Activated CD4-positive, CD25-positive, alpha-beta regulatory T cell treated with anti-CD3 and anti-CD28 coated beads, Interleukin-2, amount 50 U/mL, for 16 hours (primary cell): Measurements from ENCODE around the gene RGS10.
"Not testable (repeated sequence)": the region's sequence is repeated elsewhere in the genome, so short reads cannot be mapped to it uniquely, and the experiment has no call there.

Source experiments
- DNase-seq: peaks from one replicate; pipeline ENCODE4 v3.0.0-alpha.2; 2020; ENCODE audit warnings: low read depth, low spot score

Gene RGS10, protein sequence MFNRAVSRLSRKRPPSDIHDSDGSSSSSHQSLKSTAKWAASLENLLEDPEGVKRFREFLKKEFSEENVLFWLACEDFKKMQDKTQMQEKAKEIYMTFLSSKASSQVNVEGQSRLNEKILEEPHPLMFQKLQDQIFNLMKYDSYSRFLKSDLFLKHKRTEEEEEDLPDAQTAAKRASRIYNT

DNA sequence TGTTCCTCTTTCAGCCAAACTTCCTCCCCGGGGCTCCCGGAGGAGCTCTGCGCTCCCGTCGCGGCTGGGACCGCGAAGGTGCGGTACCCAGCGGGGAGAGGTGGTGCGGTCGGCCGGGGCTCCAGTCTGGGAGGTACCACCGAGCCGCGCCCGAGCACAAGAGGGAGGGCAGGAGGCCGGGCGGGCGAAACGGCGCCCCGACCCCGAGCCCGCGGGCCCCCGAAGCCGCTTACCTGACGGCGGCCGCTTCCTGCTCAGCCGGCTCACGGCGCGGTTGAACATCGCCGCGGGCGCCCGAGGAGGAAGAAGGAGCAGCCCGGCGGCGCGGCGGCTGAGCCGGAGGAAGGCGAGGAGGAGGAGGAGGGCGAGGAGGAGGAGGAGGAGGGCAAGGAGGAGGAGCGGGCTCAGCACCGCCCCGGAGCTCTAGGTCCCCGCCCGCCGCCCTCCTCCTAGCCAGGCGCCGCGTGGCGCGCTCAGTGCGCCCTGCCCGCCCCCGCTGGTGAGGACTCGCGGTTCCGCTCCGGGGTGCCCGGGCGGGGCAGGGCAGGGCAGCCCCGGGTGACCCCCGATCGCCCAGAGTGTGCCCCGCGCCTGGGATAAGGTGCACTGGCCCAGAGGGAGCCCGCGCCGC, at the start of gene RGS10:
Gene RGS10 (minus strand): TSS at position 363 of the 631 bp plus-strand sequence. CDS start 81 bp downstream, at position 282.
- peak; percentile 49 for DNase-seq

DNA sequence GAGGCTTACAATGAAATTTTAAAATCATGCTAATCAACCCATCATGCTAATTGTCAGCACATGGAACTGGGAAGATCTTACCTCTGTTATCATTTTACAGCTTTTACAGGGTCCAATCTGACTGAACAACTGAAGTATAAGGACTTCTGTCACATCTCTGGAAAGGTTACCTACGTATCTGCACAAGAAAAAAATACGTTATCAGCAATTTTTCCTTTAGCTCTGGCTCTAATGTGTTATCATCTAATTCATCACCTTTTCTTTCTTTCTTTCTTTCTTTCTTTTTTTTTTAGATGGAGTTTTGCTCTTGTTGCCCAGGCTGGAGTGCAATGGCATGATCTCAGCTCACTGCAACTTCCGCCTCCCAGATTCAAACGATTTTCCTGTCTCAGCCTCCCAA, 45.6 kb upstream of the RGS10 start:
- no peak for DNase-seq

DNA sequence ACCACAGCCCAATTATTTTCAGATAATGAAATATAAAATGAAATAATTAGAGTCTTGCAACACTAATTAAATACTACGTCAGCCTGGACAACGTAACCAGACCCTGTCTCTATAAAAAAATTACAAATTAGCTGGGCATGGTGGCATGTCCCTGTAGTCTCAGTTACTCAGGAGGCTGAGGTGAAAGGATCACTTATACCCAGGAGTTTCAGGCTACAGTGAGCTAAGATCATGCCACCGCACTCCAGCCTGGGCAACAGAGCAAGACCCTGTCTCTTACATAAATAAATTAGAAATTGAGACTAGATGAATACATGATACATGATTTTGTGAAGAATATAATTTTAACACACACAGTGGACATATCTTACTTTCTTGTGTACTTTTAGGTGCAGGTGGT, 35.8 kb upstream of the RGS10 start:
- DNase-seq: no peak

DNA sequence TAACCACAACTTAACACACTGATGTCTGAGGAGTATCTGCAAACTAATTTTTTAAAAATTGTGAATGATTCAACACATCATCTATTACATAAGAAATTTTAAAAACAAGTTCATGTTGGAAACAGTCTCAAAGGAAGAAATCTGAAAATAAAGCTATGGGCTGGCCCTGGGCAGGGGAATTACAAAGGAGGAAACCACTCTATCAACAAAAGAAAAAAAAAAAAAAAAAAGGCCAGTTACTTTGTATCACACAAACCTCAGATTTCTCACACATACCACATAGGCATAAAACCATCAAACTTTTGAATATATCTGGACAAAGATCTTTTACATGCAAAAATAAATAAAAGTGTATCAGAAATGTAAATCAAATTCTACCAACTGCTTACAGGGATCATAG, 33.5 kb upstream of the RGS10 start:
- no peak for DNase-seq

DNA sequence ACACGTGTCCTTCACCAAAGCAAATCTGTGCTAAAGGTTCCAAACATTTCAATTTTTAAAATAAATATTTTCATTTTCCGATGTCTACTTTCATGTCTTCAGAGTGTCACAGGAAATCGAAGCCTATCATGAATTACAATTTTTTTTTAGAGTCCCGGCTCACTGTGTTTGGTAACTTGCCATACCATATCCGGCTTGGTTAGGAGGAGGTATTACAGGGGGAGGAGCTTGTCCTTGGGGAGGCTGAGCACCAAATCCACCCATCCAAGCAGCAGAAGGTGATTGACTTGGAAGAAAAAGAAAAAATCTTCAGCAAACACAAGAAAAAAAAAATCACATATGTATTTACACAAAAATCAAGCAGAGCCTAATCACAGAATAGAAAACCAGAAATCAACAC, 33.0 kb upstream of the RGS10 start:
- no peak for DNase-seq

DNA sequence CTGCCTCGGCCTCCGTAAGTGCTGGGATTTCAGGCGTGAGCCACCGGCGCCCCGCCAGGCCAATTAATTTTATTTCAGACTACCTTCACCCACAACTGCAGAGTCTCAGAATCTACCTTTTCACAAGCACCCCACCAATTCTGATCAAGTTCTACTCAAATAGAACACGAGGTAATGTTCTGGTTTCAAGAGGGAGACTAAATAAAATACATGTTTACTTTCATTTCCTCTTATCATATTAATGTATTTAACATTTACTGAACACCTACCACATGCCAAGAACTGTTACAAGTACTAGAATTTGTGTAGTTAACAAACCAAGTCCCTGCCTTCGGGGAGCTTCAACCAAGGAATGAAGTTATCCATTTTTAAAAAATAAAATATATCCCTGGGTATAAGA, 25.5 kb upstream of the RGS10 start:
- no peak for DNase-seq

DNA sequence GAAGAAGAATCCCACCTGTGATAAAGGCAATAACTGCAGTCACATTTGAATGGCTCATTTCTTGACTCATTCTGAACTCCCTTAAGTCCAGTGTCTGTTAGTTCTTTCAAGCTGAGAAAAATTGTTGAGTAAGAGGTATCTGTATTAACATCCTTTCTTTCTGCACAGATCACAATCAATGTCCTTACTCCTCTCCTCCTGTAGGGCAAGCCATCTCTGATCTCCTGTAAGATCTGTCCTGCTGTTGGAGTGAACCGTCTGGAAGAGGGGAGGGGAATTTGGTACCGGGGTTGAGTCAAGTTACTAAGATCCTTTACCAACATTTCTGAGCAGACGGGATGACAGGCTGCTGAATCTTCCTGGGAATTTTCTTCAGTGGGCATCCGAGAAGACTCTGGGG, 19.6 kb upstream of the RGS10 start:
- DNase-seq: no peak

DNA sequence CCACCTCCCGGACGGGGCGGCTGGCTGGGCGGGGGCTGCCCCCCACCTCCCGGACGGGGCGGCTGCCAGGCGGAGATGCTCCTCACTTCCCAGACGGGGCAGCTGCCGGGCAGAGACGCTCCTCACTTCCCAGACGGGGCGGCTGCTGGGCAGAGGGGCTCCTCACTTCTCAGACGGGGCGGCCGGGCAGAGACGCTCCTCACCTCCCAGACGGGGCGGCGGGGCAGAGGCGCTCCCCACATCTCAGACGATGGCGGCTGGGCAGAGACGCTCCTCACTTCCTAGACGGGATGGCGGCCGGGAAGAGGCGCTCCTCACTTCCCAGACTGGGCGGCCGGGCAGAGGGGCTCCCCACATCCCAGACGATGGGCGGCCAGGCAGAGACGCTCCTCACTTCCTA, 17.0 kb upstream of the RGS10 start:
- not testable (repeated sequence) for DNase-seq

DNA sequence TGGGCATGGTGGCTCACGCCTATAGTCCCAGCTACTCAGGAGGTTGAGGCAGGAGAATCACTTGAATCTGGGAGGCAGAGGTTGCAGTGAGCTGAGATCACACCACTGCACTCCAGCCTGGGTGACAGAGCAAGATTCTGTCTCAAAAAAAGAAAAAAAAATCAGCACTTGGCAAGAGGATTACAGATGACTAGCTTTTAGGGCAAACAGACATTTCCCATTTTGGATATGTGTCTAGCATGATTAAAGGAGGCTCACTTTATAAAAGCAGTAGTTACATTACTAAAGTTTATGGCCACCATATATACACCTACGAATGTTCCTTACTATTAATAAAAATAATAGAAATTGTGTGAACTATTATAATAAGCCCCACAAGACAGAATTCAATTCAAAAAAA, 13.6 kb upstream of the RGS10 start:
- not testable (repeated sequence) for DNase-seq

DNA sequence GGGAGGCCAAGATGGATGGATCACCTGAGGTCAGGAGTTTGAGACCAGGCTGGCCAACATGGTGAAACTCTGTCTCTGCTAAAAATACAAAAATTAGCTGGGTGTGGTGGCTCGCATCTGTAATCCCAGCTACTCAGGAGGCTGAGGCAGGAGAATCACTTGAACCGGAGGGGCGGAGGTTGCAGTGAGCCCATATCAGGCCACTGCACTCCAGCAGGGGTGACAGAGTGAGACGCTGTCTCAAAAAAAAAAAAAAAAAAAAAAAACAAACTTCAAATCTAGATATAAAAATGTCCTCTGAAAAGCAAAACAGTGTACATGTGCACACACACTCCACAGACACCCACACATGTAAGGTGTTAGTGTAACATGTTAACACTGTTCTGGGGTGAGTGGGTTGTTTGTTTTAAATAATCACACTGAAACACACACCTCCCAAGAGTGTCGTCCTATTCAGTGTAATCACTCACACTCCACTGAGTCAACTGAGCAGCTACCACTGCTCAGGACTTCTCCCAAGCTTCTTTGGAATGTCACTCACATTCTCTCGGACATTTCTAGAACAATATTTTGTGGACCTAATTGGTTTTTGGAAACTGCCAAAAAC, 12.8 kb upstream of the RGS10 start:
- no peak for DNase-seq

DNA sequence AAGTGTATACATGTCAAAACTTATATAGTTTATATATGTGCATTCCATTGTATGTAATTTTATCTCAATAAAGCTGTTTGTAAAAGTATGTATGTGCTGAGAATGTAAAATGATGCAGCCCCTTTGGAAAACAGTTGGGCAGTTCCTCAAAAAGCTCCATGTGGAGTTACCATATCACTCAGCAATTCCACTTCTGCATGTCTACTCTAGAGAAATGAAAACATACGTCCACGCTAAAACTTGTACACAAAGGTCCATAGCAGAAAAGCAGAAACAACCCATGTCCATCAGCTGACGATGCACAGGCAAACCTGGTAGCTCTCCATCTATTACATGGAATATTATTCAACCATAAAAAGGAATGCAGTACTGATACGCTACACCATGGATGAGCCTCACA, 8.3 kb upstream of the RGS10 start:
- no peak for DNase-seq

DNA sequence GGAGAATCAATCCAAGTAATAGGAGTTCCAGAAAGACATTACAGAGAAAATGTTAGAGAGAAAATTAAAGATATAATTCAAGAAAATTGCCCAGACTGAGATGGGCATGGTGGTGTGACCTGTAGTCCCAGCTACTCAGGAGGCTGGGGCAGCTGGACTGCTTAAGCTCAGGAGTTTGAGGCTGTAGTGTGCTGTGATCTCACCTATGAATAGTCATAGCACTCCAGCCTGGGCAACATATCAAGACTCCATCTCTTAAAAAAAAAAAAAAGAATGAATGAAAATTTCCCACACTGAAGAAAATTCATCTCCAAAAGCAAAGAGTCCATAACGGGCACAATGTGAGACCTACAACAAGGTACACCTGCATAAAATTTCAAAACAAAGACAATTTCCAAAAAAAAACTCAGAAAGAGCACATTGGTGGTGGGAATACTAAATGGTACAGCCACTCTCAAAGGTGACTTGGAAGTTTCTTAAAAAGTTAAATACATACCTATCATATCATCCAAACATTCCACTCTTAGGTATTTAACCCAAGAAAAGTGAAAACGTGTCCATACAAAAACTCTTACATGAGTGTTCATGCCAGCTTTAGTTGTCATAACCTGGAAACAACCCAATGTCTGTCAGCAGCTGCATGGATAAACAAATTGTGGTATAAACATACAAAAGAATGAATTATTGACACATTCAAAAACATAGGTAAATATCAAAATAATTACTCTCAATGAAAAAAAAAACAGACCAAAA, 6.9 kb upstream of the RGS10 start:
- no peak for DNase-seq

DNA sequence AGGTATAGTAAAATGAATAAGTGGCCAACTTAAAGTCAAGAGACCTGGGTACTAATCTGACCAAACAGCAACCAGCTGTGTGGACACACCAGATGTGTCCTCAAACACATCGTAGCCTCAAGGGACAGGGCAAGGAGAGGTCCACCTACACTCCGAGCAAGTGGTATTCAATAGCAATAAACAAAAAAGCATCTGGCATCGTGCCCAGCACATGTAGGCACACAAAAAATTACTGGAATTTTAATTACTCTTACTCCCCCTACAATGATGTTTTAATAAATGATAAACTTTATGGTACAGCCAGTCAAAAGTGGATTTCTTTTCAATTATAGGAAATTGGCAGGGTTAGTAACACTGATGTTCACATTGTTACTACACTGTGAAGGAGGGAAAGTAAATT, 3.5 kb upstream of the RGS10 start:
- no peak for DNase-seq

DNA sequence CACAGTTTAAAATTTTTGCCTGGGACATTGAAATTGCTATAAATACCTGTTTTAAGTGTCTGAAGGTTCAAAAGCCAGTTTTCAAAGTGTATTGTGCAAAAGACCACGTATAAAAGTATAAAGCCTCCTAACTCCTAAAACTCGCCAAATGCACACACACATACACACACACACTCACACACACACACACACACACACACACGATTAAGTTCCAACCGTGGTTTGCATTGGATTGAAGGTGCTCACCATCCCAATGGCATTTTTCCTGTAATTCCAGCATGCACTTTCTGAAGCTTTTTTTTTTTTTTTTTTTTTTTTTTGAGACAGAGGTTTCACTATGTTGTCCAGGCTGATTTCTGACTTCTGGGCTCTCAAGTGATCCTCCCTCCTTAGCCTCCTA, 2.8 kb upstream of the RGS10 start:
- no peak for DNase-seq

DNA sequence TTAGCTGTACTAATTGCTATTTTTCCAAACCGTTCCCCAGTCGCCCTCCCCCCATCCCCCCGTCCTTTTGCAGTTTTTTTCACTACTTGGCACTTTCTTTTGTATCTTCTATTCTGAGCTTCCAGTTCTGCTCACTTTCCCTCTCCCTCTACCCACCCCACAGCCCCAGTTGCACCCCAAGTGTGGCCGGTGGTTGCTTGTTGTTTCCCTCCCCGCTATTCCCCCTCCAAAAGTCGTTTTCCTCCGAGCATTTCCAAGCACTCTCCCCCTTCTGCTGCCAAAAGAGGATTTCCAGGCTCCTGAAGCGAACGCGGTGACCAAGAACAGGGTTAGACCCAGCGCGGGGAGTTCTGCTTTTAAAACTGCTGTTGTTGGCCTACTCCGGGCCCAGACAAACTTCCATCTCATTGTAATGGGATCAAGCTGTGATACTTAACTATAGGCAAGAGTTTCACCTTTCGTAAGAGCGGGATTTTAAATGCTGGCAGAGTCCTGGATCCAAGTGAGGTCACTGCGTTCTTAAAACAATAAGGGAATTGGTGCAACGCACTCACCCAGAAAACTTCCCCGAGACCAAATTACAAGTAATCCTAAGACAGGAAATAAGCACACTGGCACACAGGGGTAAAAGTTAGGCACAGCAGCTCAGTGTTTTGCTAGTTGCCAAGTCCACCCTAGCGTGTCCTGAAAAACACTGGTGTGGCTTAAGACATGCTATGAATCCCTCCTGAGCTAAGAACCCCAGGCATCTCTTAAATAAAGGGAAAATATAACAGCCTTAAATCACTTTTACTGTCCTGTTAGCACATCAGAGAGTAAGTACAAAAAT, 1.5 kb upstream of the RGS10 start:
- DNase-seq: no peak

DNA sequence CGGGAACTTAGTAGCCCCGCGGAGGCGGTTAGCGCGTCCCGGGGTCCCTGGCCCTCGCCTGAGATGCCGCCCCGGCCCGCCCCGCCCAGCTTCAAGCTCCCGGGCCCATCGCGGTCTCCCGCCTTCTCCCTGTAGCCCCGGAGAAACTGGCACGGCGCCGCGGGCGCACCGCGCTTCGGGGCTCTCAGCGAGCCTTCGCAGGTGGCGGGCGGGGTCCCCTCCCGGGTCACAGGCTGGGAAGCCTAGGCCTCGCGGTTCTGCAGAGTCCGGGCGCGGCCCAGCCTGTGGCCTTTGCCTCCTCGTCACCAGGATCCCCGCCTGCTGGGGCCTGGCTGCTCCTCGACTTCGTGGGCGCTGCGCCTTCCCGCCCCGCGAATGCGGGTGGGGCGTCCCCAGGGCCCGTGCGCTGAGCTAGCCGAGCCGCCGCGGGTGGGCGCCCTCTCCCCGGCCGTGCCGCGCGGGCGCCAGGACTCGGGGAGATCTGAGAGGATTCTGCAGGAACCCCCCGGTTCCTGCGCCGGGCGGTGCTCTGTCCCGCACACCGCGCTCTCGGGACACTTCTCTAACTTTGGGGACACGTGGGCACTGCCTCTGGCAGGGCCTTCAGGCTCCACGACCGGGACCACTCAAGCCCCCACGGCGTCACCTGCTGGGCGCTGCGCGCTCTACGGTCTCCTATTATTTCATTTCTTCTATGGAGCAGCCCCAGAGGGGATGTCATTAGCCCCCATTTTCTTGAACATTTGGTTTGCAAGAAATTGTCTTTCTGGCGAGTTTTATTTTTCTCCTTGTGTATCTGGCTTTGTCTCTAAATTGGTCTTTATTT, 682 bp upstream of the RGS10 start:
- DNase-seq: peak; percentile 44

DNA sequence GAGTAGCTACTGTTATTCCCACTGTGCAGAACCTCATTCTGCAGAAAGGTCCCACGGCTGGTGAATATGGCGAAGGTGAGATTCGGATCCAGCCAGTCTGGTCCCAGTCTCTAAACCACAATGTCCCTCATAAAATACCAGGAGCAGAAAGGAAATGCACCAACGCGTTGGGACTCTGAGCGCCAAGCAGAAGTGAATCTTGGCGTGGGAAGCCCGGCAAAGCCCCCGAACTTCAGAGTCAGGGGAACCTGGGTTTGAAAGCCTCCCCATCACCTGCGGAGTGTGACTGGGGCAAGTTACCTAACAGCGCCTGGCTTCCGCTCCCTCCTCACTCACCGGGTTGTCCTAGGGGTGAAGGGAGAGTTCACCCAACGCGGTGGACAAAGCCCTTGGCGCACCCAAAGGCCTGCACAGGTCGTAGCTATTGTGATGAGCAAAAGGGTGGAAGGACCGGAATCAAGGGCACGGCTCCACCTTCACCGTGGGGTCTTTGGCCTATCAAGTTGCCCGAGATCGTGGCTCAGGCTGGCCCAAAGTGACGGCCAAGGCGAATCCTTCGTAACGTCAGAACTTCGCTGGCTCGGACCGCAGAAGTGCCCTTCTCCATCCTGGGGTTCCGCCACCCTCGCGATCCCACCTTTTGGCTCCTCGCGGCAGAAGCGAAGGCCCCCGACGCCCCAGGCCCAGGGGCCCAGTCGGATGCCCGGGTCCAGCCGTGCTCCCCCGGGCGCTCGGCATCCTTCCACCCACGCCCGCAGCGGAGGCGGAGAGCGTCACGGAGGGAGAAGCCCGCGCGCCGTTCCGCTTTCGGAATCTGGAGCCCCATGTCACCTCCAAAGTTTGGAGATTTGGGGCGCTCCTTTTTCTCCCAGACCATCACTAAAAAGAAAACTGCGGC, 811 bp downstream of the RGS10 start:
- peak; percentile 34 for DNase-seq

DNA sequence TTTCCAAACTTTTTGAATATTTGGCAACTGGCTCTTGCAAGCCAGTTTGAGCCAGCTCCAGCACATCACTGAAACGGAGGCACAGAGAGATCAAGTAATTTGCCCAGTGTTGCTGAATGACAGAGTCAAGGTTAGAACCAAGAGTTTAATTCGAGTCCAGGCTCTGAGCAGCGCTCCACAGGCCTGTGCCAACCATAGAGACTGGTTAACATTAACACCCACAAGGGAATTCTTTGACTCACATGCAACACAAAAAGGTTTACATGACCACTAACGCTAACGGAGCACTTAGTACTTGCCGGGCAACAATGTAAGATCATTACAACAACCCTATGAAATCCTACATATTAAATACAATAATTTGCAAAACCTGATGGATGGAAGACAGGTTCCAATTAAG, 1.5 kb downstream of the RGS10 start:
- DNase-seq: no peak

DNA sequence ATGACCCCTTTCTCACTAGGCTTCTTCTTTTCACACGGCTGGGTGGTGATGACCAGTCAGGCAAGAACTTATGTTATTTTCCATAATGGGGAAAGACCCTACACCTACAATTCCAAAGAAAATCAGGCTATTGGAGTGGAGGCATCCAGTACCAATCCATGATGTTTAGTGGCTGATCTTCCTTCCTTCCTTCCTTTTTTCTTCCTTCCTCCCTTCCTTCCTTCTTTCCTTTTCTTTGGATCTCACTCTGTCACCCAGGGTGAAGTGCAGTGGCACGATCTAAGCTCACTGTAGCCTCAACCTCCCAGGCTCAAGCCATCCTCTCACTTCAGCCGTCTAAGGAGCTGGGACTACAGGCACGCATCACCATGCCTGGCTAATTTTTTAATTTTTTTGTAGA, 2.5 kb downstream of the RGS10 start:
- no peak for DNase-seq

DNA sequence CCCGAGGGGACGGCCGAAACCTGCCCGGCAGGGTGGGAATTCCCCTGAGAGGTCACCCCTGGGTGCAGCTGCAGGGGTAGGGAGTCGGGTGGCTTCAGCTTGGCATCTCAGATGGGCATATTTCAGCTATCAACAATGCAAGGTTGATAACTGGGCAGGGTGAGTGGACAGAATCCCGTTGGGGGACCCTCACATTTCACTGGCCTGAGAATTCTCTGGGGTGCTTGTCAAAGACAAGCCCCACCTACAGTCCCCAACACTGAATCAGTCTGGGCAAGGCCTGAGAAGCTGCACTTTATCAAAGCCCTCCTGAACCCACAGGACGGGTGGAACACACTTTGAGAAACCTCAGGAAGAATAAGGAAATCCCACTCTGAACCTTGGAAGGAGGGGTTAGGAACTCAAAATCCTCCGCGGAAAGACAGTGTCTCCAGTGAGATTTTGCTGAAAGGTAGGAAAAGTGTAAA, 3.1 kb downstream of the RGS10 start:
- DNase-seq: no peak
